NCI-H1105 treated with DMSO at 0.1 percent for 48 hours (cell line): Measurements from ENCODE around the gene PDSS2.
"Not testable (repeated sequence)": the region's sequence is repeated elsewhere in the genome, so short reads cannot be mapped to it uniquely, and the experiment has no call there.

ENCODE experiments used
- DNase-seq: peaks from one replicate; lab custom pipeline; 2025; lab: John Stamatoyannopoulos, UW

The PDSS2 gene

DNA sequence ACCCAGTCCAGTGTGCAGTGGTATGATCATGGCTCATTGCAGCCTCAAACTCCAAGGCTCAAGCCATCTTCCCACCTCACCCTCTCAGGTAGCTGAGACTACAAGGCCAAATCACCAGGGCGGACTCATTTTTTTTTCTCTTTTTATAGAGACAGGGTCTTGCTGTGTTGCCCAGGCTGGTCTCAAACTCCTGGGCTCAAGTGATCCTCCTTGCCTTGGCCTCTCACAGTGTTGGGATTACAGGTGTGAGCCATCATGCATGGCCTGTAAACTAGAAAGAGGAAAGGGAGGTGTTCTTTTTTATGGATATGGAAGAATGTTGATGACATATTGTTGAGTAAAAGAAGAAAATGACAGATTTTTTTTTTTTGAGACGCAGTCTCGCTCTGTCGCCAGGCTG, 339.0 kb downstream of the PDSS2 start:
- DNase-seq = no peak

DNA sequence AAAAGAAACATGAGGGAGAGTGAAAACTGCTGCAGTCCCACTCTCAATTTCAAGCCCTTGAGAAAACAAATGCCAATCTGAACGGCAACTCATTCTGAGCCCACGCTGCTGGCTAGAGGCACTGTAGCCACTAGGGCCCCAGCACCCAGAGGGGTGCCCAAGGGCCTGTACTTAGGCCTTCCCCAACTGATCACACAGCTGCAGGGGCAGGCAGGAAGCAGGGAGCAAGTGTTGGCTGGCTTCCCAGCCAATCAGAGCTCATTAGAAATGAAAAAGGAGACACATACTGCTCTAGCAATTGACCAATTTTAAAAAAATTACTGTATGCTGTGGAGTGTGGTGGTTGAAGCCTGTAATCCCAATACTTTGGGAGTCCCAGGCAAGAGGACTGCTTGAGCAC, 340.4 kb downstream of the PDSS2 start:
- no peak for DNase-seq

DNA sequence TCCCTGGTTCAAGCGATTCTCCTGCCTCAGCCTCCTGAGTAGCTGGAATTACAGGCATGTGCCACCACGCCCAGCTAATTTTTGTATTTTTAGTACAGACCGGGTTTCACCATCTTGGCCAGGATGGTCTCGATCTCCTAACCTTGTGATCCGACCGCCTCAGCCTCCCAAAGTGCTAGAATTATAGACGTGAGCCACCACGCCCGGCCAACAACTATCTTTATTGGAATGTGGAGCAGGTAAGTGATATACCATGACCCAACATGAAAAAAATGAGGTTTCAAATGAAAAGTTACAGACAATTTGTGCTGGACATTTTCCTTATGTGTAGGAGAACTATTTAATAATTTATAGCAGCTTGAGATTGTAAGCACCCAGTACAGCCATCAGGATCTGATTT, 340.8 kb downstream of the PDSS2 start:
- DNase-seq = not testable (repeated sequence)

DNA sequence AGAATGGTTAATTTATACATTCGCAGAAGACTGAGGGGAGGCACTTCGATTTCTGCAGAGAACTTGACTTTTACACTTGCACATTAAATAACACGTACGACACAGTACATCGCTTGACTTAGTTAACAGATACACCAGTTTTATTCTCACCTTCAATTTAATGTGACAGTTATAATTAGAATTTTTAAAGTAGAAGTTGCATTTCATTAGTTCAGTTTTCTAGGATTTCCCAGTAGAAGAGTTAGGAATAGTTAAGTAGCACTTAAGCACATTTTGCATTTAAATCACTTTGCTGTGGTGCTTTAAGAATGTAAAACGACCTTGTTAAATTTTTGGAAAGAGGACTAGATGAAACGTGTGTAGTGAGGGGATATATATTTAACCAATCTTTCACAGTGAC, 342.4 kb downstream of the PDSS2 start:
- DNase-seq = no peak

DNA sequence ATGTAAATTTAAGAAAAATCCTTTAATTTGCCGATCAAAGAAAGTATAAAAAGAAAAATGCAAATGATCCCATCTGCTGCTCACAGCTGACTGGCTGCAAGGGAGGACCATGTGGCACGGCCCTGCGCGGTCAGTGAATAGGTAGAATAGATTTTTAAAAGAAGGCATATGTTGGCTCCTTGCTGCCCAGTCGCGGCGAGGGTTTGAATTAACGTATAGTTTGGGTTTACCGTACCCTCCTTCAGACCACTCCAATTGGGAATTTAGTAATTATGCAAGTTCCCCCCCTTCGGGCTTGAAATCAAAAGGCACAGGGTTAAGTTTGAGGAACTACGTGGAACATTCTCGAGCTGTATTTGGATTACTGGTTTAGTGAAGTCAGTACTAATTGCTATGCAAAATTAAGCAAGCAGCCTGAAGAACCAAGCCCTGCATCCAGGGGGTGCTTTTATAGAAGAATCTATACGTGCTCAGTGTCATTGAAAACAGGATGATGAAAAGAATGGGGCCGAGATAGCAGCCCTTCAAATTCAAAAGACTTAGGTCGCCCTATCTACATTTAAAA, 343.0 kb downstream of the PDSS2 start:
- peak; percentile 63 for DNase-seq

DNA sequence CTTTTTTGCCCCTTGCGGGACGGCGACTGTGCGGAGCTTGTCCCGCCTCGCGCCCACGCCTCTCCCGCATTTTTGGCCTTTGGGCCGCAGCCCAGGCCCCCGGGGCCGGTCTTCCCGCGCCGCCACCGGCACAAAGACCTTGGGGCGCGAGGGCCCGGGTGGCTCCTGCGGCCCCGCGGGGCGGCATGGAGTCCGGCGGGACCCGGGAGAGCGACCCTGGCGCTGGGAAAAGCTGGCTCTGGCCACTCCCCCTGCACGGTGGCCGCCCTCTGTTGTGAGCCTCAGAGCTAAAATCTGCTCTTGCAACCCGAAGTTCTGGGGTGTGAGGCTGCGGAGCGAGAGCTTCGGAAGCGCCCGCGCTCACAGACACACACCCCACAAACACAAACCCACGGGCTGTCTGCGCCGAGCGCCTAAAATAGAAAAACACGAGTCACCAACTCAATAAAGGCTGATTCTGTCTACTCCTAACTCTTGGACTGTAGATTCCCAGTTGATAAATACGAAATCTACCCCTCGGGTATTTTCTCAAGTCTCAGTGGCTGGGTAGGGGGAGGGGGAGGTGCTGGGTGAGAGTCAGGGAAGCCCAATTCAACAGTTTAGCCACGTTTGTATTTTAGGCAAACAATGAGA, 343.6 kb downstream of the PDSS2 start:
- peak; percentile 78 for DNase-seq

DNA sequence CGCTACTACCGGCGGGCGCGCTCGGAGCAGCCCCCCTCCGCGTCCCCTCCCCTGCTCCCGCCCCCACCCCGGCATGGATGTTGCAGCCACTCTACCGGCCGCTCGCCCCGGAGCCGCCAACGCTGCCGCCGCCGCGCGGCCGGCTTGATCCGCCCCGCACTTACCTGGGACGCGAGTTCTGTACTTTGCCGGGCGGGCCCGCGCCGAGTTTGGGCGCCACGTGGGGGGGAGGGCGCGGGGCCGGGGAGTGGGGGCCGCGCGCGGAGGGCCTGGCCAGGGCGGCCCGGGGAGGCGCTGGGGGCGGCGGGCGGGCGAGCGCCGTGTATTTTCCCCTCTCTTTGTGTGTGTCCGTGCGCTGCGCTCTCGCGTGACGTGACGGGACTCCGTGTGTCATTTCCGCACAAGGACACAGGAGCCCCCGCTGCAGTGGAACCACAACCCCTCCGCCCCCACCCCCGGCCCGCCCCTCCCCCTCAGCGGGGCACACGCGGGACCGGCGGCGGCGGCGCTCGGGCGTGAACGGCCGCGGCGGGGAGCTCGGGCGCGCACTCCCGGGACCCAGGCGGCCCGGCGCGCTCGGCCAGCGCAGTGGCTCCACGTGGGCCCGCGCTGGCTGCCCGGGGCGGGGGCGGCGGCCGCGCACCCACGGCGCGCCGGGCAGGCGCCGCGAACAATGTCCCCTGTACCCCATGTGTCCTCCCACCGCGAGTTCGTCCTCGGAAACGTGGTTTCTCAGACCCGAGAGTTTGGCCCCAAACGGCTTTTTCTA, 344.3 kb downstream of the PDSS2 start, which contains the start of gene BEND3:
TSS of gene BEND3 (minus strand) at position 590 of the 769 bp plus-strand sequence. CDS start 16,230 bp downstream, outside the sequence.
- DNase-seq = peak; percentile 50

DNA sequence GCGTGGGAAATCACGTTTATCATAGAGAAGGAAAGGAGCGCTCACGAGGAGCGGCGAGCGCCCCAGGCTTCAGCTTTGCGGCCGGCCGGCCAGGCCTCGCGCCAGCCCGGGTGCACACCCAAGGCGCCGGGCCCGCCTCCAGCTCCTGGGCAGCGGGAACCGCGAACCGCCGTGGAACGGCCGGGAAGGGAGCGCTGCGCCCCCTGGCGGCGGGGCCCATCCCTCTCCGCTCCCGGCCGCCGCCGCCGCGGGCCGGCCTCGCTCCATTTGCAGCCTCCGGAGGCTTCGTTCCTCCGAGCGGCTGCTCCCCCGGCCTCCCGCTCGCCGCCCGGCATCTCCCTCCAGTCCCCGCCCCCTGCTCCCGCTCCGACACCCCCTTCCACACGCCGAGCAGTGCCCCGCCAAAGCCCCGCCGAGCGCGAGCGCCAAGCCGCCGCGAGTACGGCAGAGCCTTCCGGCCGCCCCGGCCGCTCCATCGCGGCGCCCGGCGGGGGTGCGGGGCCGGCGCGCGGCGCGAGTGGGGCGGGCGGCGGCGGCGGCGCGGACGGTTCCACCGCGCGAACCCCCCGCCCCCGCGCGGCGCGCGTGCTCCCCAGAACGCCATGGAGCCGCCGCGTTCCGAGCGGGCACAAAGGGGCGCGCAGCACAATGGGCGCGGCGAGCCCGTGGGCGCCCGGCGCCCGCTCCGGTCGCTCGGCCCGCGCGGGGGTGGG, 345.0 kb downstream of the PDSS2 start:
- peak; percentile 85 for DNase-seq

DNA sequence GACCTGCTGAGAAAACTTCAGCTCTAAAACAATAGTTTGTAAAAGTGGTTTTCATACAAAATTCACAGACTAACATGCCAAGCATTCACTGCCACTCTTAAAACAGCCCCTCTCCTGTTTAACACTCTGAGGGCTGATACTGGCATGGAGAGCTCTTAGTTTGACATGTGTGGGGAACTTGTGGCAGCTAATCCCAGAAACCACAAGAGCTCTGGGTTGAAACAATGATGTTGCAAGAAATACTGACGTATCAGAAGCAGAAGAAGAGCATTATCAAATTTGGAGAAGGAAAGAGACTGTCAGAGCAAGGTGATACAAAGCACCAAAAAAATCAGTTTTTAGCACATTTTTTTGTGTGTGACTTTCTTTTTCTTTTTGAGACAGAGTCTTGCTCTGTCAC, 349.2 kb downstream of the PDSS2 start:
- DNase-seq = no peak

DNA sequence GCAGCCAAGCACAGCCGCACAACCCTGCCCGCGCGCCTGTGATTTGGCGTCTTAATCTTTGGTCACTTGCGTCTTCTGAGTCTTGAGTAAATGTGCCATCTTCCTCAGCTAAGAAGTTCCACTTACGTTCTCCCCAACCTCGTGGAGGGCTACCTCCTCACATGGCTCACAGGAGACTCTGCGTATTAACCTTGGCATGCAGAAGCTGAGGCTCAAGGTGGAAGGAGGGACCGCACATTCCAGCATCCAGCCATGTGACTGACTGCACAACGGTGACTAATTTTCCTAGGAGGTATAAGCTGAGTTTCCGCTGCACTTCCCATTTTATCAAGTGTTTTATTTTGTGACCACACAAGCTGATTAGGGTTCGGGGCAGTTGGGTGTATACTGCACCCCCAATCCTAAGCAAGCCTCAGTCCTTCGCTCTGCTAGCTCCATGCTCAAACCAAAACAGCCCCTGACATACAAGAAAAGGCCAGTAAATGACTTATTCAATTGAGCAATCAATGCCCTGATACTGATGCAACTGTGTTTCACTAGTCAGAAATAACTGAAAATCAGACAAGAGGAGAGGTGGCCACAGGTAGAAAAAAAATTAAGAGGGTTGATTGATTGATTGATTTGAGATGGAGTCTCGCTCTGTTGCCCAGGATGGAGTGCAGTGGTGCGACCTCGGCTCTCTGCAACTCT, 351.0 kb downstream of the PDSS2 start:
- DNase-seq = no peak

DNA sequence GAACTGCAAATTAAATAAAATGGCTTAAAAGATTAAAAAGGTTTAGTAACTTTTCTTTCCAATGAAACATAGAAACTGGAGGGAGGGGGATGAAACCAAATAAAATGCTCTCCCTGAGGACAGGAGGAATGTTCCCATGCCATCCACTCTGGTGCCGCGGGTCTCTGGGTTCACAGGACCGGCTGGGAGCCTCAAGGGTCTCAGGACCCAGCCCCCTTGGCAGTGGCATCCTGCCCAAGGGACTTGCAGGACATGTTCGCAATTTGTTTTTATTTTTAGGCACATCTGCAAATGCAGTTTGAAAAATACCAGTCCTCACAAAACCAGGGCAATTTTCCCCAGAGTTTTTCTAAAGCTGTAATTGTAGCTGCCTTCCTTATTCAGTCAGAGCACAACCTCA, 351.6 kb downstream of the PDSS2 start:
- no peak for DNase-seq

DNA sequence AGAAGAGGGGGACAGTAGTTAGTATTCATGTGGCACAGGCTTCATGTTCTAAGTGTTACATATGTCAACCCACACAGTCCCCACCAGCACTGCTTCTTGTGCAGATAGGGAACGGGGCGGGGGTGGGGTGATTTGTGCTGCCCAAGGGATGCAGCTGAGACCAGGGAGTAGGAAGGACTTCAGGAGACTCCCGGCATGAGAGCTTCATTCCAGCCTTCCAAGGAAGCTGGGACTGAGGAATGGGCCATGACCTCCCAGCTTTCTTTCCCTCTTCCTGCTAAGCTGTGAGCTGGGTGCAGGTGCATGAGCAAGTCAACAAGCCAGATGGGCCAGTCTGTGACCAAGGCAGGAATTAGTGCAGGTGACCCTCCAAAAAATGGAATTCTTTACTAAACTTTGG, 353.2 kb downstream of the PDSS2 start:
- DNase-seq = no peak

DNA sequence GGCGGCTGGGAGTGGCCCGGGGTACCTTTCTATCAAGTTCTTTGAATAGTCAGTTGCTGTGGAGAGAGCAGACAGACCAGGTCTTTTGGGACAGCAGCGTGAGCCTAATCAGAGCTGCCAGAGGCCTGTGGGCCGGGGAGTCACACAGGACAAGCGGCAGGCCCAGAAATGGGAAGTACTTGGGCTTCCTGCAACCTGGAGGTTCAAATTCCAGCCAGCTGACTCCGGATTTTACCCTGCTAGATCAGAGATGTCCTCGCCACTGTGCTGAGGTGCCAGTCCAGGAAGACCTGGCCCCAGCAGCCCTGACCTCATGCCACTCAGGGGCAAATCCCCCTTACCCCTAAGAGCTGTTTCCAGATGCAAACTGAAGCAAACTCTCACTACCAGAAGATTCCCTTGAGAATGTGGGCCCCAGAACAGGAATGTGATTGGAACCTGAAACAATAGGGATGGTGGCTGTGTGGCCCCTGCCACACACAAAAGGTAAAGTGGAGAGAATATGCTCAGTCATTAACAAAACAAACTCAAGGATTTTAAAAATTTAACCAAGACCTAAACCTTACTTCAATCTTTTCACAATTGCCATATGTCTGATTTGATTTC, 353.8 kb downstream of the PDSS2 start:
- no peak for DNase-seq

DNA sequence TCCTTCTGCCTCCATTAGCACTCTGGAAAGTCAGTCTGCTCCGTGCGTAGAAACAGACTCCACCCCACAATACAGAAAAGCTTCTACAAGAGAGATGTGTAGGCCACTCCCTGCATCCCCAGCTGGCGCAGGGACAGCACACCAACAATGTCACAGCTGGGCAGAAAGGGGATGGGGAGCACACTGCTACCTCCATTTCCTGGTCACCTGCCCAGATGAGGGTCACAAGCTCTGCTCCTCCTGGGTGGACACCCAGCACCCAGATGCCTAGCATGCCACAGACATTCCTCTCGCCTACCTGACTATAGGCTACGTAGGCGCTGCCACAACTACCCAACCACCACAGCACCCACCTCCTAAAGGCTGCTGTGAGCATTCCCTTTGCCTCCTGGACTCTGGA, 356.3 kb downstream of the PDSS2 start:
- no peak for DNase-seq
